Measurements from ENCODE around the gene GTF2E1.
"Not testable (repeated sequence)": the region's sequence is repeated elsewhere in the genome, so short reads cannot be mapped to it uniquely, and the experiment has no call there.

GTF2E1 gene

GRCh38 chr3:120742198-120742848 is at the start of gene GTF2E1, which contains the start of gene RABL3:
Gene GTF2E1 (plus strand): TSS chr3:120742744. CDS start chr3:120750553, 7,809 bp downstream.
Gene RABL3 (minus strand): TSS chr3:120742516. CDS start chr3:120742507, 9 bp downstream.
- Histone ChIP-seq H3K4me1 (ENCODE audit: control insufficient read depth, insufficient read depth, low read length) (peaks cover 10% of the 10 kb centered on the region; the same call in 1 of the 2 replicates), H3K4me3 (ENCODE audit: low read depth, low read length) (peak within 1 kb of the TSS; percentile 80), H3K27me3 (ENCODE audit: control insufficient read depth, insufficient read depth, low read length) (no peaks in the 10 kb centered on the region), H3K9ac (ENCODE audit: low read length) (peak within 1 kb of the TSS; percentile 92), H3K36me3 (ENCODE audit: control insufficient read depth, insufficient read depth, low read length) (peaks cover 15% of the 10 kb centered on the region; the same call in 1 of the 2 replicates), H3K9me3 (ENCODE audit: control insufficient read depth, insufficient read depth, low read depth, low read length) (peaks cover 15% of the 10 kb centered on the region), H3K27ac (ENCODE audit: low read depth, low read length) (peak within 1 kb of the TSS; percentile 94)

GRCh38 chr3:120693439-120694171 is 48.9 kb upstream of the GTF2E1 start:
- peaks cover 30% of the 10 kb centered on the region for H3K4me1 ChIP-seq (ENCODE audit: control insufficient read depth, insufficient read depth, low read length)
- no peaks in the 10 kb centered on the region for H3K27me3 ChIP-seq (ENCODE audit: control insufficient read depth, insufficient read depth, low read length)
- H3K9ac ChIP-seq (ENCODE audit: low read length): no peak overlapping the region
- 0 out of 2 replicates have a peak, but pooled peaks cover 2% of the 10 kb centered on the region for H3K36me3 ChIP-seq (ENCODE audit: control insufficient read depth, insufficient read depth, low read length)
- H3K4me3 ChIP-seq (ENCODE audit: low read depth, low read length): no peak overlapping the region
- H3K9me3 ChIP-seq (ENCODE audit: control insufficient read depth, insufficient read depth, low read depth, low read length): no peaks in the 10 kb centered on the region
- H3K27ac ChIP-seq (ENCODE audit: low read depth, low read length): peak overlapping the region; percentile 76

GRCh38 chr3:120699333-120699732 is 43.2 kb upstream of the GTF2E1 start:
- Histone ChIP-seq H3K27me3 (ENCODE audit: control insufficient read depth, insufficient read depth, low read length) (no peaks in the 10 kb centered on the region), H3K9me3 (ENCODE audit: control insufficient read depth, insufficient read depth, low read depth, low read length) (no peaks in the 10 kb centered on the region), H3K27ac (ENCODE audit: low read depth, low read length) (no peak overlapping the region), H3K36me3 (ENCODE audit: control insufficient read depth, insufficient read depth, low read length) (no peaks in the 10 kb centered on the region), H3K4me1 (ENCODE audit: control insufficient read depth, insufficient read depth, low read length) (peaks cover 14% of the 10 kb centered on the region; the same call in 1 of the 2 replicates), H3K4me3 (ENCODE audit: low read depth, low read length) (no peak overlapping the region), H3K9ac (ENCODE audit: low read length) (no peak overlapping the region)

GRCh38 chr3:120705884-120706582 is 36.5 kb upstream of the GTF2E1 start:
- Histone ChIP-seq H3K36me3 (ENCODE audit: control insufficient read depth, insufficient read depth, low read length) (no peaks in the 10 kb centered on the region), H3K9ac (ENCODE audit: low read length) (no peak overlapping the region), H3K27me3 (ENCODE audit: control insufficient read depth, insufficient read depth, low read length) (no peaks in the 10 kb centered on the region), H3K4me1 (ENCODE audit: control insufficient read depth, insufficient read depth, low read length) (no peaks in the 10 kb centered on the region), H3K27ac (ENCODE audit: low read depth, low read length) (no peak overlapping the region), H3K4me3 (ENCODE audit: low read depth, low read length) (no peak overlapping the region), H3K9me3 (ENCODE audit: control insufficient read depth, insufficient read depth, low read depth, low read length) (no peaks in the 10 kb centered on the region)

GRCh38 chr3:120706950-120707349 is 35.6 kb upstream of the GTF2E1 start:
- Histone ChIP-seq H3K27me3 (ENCODE audit: control insufficient read depth, insufficient read depth, low read length) (no peaks in the 10 kb centered on the region), H3K9me3 (ENCODE audit: control insufficient read depth, insufficient read depth, low read depth, low read length) (no peaks in the 10 kb centered on the region), H3K9ac (ENCODE audit: low read length) (no peak overlapping the region), H3K27ac (ENCODE audit: low read depth, low read length) (no peak overlapping the region), H3K4me1 (ENCODE audit: control insufficient read depth, insufficient read depth, low read length) (no peaks in the 10 kb centered on the region), H3K4me3 (ENCODE audit: low read depth, low read length) (no peak overlapping the region), H3K36me3 (ENCODE audit: control insufficient read depth, insufficient read depth, low read length) (no peaks in the 10 kb centered on the region)

DNA sequence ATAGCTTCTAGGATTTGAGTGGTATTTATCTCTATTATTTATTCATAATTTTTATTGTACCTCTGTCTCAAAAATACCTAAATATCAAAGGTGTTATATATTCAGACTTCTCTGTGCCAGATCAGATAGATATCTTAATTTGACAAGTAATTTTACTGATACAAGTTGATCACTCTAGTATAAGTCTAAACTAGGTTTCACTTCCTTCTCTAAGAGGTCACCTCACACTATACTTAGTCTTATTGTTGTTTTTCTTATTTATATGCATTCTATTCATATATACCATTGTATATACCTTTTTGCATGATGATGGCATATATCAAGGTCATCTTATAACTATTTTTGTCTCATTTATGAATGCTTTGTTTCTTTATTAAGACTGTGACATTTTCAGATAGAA is 34.1 kb upstream of the GTF2E1 start:
- H3K4me3 ChIP-seq (ENCODE audit: low read depth, low read length): no peak overlapping the region
- H3K36me3 ChIP-seq (ENCODE audit: control insufficient read depth, insufficient read depth, low read length): no peaks in the 10 kb centered on the region

GRCh38 chr3:120710369-120710768 is 32.2 kb upstream of the GTF2E1 start:
- H3K27me3 ChIP-seq (ENCODE audit: control insufficient read depth, insufficient read depth, low read length): no peaks in the 10 kb centered on the region
- no peak overlapping the region for H3K4me3 ChIP-seq (ENCODE audit: low read depth, low read length)
- no peak overlapping the region for H3K9ac ChIP-seq (ENCODE audit: low read length)
- no peaks in the 10 kb centered on the region for H3K9me3 ChIP-seq (ENCODE audit: control insufficient read depth, insufficient read depth, low read depth, low read length)
- no peak overlapping the region for H3K27ac ChIP-seq (ENCODE audit: low read depth, low read length)
- no peaks in the 10 kb centered on the region for H3K36me3 ChIP-seq (ENCODE audit: control insufficient read depth, insufficient read depth, low read length)
- H3K4me1 ChIP-seq (ENCODE audit: control insufficient read depth, insufficient read depth, low read length): peaks cover 3% of the 10 kb centered on the region; the same call in 1 of the 2 replicates

More for the DNA sequence above, 34.1 kb upstream of the GTF2E1 start:
- Histone ChIP-seq H3K9ac (ENCODE audit: low read length) (no peak overlapping the region), H3K27me3 (ENCODE audit: control insufficient read depth, insufficient read depth, low read length) (no peaks in the 10 kb centered on the region), H3K9me3 (ENCODE audit: control insufficient read depth, insufficient read depth, low read depth, low read length) (no peaks in the 10 kb centered on the region), H3K4me1 (ENCODE audit: control insufficient read depth, insufficient read depth, low read length) (peaks cover 3% of the 10 kb centered on the region; the same call in 1 of the 2 replicates), H3K27ac (ENCODE audit: low read depth, low read length) (no peak overlapping the region)

GRCh38 chr3:120713262-120713661 is 29.3 kb upstream of the GTF2E1 start:
- Histone ChIP-seq H3K9me3 (ENCODE audit: control insufficient read depth, insufficient read depth, low read depth, low read length) (no peaks in the 10 kb centered on the region), H3K4me3 (ENCODE audit: low read depth, low read length) (no peak overlapping the region), H3K27me3 (ENCODE audit: control insufficient read depth, insufficient read depth, low read length) (no peaks in the 10 kb centered on the region)

GRCh38 chr3:120719167-120719834 is 23.2 kb upstream of the GTF2E1 start:
- not testable (repeated sequence) for H3K4me1 ChIP-seq (ENCODE audit: control insufficient read depth, insufficient read depth, low read length); H3K36me3 ChIP-seq (ENCODE audit: control insufficient read depth, insufficient read depth, low read length); H3K27me3 ChIP-seq (ENCODE audit: control insufficient read depth, insufficient read depth, low read length); H3K9me3 ChIP-seq (ENCODE audit: control insufficient read depth, insufficient read depth, low read depth, low read length)
- Histone ChIP-seq H3K4me3 (ENCODE audit: low read depth, low read length) (peak overlapping the region; percentile 69), H3K9ac (ENCODE audit: low read length) (peak overlapping the region; percentile 62), H3K27ac (ENCODE audit: low read depth, low read length) (0 out of 2 replicates have a peak overlapping the region, but pooled peaks have one; percentile 12)

More at GRCh38 chr3:120713262-120713661, 29.3 kb upstream of the GTF2E1 start:
- Histone ChIP-seq H3K27ac (ENCODE audit: low read depth, low read length) (no peak overlapping the region), H3K9ac (ENCODE audit: low read length) (no peak overlapping the region), H3K36me3 (ENCODE audit: control insufficient read depth, insufficient read depth, low read length) (no peaks in the 10 kb centered on the region), H3K4me1 (ENCODE audit: control insufficient read depth, insufficient read depth, low read length) (peaks cover 3% of the 10 kb centered on the region; the same call in 1 of the 2 replicates)

- H3K9ac ChIP-seq (ENCODE audit: low read length): no peak overlapping the region
- no peaks in the 10 kb centered on the region for H3K36me3 ChIP-seq (ENCODE audit: control insufficient read depth, insufficient read depth, low read length)
- H3K4me1 ChIP-seq (ENCODE audit: control insufficient read depth, insufficient read depth, low read length): peaks cover 11% of the 10 kb centered on the region
- no peaks in the 10 kb centered on the region for H3K9me3 ChIP-seq (ENCODE audit: control insufficient read depth, insufficient read depth, low read depth, low read length)
- H3K27ac ChIP-seq (ENCODE audit: low read depth, low read length): no peak overlapping the region
- H3K4me3 ChIP-seq (ENCODE audit: low read depth, low read length): no peak overlapping the region
- no peaks in the 10 kb centered on the region for H3K27me3 ChIP-seq (ENCODE audit: control insufficient read depth, insufficient read depth, low read length)
These were observed 15.8 kb upstream of the GTF2E1 start for GRCh38 chr3:120726791-120727190.

Measured in HUES6 (cell line).